Activated T-helper 1 cell treated with anti-CD3 and anti-CD28 coated beads, Interleukin-2, amount 50 U/mL, for 16 hours (primary cell): ENCODE measurements around the gene EYS.
"Not testable (repeated sequence)": the region's sequence is repeated elsewhere in the genome, so short reads cannot be mapped to it uniquely, and the experiment has no call there.

ENCODE experiments used
- DNase-seq, 2 donors: peaks; one replicate each; pipeline ENCODE4 v3.0.0-alpha.2; 2020; ENCODE audit warnings: low read depth in 1 of 2, low spot score in 1 of 2

The EYS gene

DNA sequence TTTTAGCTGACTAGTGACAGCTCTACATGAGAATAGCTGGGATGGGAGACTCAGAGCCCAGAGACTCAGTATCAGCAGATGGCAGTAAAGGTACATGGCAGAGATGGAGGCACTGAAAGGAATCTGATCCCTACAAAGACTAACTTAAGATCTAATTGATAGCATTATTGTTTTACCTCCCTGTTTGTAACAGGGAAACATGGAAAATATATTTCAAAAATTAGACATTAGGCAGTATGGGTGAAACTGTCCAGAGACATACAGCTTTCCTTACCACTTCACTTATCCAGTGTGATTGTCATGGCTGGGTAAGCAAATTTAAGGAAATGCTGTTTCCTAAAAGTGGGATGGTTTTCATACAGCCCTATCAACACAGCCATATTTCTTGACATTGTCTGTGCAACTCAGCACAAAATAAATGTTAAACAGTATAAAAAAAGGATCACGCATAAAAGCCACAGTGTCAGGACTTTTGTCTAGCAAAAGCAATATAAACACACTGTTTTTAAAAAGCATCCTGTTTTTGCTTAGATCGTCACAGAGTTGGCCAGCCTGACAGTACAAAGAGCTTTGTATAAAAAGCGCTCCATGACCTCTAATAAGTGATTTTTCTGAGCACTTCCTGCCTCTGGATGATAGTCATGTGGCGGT lies 1694.5 kb downstream of the EYS start:
- no peak for DNase-seq

DNA sequence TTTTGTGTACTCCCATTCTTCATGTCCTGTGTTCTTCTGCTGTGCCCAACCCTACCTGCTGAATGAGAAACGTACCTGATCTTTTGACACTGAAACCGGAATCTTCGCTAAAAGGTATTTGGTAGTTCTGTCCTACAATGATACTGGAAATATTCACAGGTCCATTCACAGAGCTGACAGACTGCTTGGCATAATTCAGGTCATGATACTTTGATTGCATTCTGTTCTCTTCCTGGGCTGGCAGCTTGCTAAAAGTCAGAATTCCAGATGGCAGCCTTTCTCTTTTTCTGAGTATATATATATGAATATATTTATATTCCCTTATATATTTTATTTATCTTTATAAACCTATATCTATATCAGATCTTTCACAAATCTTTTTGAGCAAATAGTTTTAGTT lies 1696.4 kb downstream of the EYS start:
- no peak for DNase-seq

DNA sequence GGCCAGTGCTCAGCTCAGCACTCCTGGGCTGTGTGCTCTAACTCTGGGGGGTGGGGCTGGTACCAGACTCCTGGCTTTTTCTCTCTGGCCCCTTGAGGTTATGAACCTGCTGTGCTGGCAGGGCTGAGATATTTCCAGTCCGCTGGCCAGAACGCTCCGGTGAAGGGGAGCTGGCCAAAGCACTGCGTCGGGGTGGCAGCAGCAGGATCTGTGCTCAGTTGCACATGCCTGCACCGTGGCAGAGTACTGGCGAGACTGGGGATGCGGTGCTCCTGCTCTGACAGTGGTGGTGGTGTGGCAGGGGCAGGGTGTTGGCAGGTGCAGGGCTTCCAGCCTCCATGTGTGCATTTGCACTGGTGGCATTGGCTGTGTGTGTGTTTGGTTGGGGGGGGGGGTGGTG lies 1697.0 kb downstream of the EYS start:
- DNase-seq: no peak

DNA sequence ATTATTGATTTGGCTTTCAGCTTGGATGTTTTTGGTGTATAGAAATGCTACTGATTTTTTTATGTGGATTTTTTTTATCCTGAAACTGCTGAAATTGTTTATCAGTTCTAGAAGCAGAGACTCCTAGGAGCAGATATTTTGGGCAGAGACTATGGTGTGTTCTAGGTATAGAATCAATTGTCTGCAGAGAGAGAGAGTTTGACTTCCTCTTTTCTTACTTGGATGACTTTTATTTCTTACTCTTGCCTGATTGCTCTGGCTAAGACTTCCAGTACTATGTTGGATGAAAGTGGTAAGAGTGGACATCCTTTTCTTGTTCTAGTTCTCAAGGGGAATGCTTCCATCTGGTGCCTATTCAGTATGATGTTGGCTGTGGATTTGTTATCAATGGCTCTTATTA lies 1700.8 kb downstream of the EYS start:
- no peak for DNase-seq

DNA sequence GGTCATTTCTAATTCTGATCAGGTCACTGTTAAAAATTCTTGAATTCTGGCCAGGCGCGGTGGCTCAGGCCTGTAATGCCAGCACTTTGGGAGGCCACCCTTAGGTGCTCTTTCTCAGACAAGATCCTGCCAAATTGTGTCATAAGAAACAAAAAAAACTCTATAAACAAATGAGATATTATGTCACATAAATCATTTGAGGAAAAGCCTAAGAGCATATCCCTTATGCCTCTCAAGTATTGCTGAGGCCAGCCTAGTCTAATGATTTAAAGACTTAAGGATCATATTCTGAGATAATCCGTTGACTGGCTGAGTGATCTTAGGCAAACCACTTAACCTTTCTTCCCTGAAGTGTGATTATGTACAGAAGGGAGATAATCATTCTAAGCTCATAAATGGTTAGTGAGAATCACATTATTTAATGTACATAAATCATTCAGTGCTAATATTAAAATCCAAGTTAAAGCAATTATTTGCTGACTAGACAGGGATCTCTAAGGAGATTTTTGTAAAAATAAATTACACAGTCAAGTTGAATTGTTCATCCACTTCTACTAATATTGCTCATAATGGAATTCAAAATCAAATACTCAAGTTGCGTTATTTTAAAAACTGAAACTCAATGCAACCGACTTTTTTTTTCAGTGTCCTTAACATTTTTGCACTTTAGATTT lies 1706.1 kb downstream of the EYS start:
- DNase-seq: no peak

DNA sequence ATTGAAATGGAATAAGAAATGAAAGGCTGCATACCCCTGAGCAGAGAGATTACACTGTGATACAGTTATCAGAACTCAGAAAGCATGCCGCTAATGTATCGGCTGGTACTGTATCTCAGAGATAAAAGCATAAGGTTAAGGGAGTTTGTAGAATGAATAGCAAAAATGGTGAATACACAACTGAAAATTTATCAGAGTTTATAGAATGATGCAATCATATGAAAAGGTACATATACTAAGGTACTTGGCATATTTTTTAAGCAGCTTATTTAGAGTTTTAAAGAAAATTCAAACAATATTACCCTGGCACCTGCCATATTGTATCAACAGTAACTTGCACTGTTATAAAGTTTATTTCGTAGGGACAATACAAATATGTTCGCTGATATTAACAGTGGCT lies 1707.4 kb downstream of the EYS start:
- no peak for DNase-seq

DNA sequence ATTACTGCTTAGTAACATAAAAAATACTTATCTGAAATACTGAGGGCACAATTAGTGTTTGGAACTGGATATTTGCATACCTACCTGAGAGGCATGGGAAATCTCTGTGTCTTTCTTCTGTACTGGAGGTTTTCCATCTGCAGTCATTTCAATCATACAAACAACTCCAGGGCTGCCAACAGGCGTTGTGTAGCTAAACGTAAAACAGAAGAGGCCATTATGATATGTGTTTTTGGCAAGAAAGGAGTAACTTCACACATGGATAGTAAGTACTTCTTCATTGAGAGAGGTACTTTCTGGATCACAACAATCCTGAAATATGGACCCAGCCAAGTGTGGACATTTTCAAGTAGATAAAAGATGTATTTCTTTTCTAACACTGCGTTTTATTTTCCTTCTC lies 1708.0 kb downstream of the EYS start:
- DNase-seq: no peak

DNA sequence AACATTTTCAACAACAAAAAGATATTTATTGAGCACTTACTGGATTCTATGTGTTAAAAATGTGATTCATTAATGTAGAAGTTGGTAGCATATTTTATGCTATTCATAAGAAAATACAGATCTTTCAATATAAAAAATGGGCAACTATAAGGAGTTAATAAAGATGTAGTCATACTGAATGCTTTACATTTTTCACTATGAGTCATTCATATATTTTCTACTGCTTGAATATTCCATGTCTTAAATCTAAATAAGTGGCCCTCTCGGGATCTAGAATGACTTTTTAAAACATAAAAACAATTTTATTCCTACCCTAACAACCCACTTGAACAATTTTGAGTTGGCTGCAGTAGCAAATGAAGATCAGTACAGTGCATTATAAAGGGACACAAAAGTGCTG lies 1709.3 kb downstream of the EYS start:
- DNase-seq: no peak

DNA sequence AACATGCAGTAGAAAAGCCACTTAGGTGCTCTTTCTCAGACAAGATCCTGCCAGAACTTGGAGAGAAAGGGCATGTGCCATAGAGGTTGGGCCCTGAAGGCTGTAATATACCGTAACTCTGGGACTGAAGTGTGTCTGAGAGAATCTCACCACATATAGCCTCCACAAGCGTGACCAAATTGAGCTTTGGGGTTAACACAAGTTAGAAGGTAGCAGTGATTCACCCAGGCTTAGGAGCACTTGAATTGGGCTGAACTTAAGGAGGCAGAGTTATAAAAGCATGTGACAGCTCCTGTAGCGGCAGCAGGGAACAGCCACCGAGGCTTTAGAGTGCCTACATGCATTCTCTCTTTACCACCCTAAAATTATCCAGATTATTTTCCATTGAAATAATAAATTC lies 1709.8 kb downstream of the EYS start:
- DNase-seq: no peak

DNA sequence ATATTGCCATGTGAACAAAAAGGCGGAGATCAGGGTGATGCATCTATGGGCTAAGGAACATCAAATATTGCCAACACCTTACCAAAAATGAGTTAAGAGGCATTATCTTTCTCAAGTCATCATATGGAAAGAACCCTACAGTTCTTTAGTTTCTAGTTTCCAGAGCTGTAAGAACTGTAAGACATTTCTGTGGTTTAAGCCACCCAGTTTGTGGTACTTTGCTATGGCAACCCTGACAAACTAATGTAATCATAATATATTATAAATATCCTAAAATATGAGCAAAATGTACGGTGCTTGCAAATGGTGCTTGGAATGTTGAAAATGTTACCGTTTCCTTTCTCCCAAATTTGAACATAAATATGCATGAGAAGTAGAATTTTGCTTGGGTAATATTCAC lies 1721.8 kb downstream of the EYS start:
- DNase-seq: no peak

DNA sequence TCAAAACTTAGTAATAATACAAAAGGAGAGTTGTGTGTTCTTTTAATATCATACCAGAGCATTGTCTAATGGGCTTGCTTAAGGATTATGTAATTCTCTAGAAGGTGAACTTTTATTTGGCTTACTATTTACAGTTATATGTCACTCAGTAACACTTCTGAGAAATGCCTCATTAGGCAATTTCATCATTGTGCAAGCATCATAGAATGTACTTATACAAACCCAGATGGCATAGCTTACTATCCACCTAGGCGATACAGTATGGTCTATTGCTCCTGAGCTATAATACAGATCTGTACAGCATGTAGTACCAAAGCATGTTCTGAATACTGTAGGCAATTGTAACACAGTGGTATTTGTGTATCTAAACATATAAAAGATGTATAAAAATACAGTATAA lies 1731.3 kb downstream of the EYS start:
- no peak for DNase-seq

DNA sequence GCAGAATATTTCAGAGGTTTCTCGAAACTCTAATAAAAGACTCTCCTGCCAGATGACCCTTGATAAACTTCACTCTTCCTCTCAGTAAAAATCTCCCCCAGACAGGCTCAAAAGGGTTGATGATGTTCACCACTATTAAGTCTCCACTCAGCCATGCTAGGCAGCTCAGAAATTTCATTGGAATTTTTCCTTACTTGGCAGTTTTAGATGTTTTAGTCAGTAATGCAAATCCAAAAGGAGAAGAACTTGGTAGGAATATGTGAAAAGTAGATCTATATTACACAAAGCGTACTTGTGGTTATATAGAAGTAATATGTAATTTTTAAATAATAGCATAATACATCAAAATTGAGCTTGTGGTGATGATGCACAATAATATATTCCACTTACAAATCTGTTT lies 1738.4 kb downstream of the EYS start:
- no peak for DNase-seq

DNA sequence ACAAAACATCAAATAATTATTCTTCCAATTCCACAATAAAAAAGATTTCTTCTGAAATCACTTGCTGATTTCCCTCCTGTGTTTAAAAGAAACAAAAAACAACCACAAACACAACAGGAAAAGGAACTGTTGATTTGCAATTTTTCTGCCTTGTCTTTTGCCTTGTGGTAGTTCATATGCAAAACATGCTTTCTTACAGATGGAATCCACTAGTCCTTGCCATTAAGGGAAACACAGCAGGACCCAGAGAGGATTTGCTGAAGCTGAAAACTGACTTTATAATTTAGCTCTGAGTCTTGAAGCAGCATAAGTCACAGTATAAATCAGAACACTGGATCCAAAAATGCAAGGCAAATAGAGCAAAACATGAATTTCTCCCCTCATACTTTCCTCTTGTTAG lies 1742.7 kb downstream of the EYS start:
- no peak for DNase-seq

DNA sequence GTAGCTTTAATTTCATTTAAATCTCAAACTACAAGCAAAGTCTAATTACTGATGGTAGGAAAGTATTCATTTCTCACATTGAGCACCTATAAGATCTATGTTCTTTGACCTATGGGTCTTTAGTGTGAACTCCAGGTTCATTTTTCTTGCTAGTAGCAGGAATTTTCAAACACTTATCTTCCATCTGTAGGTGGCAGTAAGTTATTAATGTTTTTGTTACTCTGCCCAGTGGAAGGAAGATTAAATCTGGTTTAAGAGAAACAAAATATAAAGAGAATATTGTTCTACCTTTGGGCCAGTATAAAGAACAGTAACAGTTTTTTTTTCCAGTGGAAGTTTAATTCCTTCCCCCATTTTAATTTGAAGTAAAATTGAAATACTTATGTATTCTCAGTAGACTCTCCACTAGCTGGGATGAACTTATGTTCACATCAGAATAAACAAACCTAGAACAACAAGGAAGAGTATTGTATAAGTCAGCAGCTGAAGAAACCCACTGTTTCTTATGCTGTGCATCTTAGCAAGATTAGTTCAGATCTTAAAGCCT lies 1743.2 kb downstream of the EYS start:
- no peak for DNase-seq

DNA sequence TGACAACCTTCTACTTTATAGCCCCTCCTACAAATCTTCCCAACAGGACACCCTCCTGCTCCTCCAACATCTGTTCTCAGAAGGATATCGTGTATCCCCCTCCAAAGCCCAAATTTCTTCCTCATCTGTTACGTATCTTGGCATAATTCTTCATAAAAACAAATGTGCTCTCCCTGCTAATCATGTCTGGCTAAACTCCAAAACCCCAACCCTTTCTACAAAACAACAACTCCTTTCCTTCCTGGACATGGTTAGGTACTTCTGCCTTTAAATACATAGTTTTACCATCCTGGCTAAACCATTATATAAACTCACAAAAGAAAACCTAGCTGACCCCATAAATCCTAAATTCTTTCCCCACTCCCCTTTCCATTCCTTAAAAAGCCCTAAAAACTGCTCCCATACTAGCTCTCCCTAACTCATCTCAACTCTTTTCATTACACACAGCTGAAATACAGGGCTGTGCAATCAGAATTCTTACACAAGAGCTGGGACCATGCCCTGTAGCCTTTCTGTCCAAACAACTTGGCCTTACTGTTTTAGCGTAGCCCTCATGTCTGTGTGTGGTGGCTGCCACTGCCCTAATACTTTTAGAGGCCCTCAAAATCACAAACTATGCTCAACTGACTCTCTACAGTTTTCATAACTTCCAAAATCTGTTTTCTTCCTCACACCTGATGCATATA lies 1753.5 kb downstream of the EYS start:
- DNase-seq: not testable (repeated sequence)

DNA sequence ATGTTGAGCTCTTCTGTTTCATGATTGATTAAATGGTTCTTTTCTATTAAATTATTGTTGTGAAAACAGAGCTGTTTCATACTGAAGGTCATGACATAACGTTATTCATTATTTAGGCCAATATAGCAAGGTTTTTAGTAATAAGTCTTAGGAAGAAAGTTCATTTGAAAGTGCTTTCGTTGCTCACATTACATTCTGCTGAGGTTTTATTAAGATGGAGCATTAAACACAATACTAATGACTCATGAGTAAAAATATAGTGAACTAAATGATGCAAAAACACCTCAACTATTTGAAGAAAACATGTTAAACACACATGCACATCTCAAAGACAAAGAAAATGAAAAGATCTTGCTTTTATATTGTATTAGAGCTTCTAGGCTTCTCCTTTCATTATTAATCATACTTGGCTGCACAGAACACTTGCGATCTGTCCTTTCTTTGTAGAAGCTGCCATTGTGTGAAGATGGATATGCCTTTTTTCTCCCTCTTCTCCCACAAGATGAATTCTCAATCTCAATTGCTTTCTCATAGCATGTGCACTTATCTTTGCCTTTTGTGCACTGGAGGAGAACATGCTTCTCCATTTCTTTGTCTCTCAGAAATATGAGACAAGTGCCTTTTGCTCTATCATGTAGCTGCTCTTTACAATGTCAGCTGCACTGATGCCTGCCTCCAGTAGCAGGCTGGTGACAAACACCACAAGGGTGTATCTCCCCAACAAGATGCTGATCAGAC lies 1759.1 kb downstream of the EYS start:
- no peak for DNase-seq

DNA sequence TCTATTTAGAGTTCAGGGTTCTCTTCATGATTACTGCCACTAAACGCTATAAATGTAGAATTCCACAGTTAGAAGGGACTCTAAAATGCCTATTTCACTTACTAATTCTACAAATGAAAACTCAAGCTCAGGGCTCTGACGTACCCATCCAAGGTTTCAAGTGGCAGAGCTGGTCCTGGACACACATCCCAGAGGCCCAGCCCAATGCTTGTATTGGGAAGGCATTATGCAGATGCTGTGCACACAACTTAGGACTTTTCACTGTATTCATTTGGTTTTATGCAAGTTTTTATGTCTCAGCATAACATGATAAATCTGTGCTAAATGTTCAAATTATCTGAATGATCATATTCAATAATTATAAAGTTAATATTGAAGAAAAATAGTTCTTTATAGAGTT lies 1761.0 kb downstream of the EYS start:
- no peak for DNase-seq

DNA sequence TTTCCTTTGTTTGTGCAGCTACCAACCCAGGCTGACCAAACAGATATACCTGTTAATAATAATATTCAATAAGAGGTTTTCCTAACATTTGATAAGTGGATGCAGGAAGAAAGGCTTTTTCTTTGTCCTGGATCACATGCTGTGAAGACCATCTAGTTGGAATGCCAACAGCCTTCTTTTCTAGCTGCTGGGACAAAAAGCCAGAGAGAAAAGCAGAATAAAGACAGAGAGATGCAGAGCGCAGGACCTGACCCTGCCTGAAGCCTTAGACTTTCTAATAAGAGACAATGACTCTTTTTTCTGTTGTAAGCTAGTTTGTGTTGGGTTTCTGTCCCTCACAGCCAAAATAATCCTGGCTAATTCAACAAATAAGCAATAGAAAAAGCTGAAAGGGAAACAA lies 1763.2 kb downstream of the EYS start:
- no peak for DNase-seq

DNA sequence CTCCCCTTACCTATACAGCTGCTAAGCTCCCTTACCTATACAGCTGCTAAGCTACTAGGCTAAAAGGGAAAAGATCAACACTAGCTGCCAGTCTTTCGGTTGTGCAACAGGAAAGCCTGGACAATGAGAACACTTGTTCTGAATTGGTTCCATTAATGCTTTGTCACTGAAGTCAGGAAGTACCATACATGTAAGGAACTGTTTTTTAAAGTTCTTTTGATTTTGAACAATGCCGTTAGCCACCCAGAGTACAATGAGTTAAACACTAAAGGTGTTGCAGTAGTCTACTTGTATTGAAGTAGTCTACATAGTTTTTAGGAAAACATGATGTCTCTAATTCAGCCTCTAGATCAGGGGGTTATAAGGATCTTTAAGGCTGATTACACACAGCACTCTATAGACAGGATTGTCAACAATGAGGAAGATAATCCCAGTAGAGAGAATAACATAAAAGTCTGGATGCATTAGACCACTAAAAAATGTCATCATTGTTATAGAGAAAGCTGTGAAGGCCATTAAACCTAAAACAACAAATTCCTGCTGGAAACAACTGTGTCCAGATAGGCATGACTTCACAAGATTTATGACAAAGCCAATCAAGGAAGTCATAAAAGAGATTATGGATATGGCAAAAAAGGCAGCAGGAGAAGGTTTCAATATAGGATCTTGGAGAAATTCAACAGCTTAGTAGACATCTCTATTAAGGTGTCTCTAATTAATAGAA lies 1765.1 kb downstream of the EYS start:
- DNase-seq: no peak

DNA sequence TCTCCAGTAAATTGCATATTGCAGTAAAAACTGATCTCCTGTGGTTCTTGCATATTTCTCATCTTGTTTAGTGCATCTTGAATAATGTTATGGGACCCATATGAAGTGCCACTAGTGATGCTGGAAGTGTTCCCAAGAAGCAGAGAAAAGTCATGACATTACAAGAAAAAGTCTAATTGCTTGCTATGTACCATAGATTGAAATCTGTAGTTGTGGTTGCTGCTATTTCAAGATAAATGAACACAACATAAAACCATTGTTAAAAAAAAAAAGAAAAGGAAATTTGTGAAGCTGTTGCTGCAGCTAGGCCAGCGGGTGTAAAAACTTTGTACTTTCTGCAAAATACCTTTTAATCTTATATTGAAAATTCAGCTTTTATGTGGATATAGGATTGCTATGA lies 1767.0 kb downstream of the EYS start:
- DNase-seq: no peak

DNA sequence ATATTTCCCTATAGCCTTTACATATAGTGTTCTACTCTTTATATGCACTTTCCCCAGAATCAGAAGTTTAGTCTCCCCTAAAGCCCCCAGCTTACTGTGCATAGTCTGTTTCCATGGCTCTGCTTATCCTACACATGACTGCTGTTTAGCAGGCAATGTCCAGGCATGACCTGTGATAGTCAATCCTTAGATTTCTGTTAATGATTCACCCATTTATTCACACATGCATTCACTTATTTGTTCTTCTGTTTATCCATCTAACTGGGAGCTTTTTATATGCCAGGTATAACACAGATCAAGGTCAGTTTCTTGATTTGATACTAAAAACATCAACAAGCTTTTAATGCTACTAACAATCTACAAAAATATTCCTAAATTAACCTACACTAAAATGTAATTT lies 1770.6 kb downstream of the EYS start:
- no peak for DNase-seq
